CD14-positive monocyte (primary cell): ENCODE data around the gene FAIM2. TPM values are rescaled to one million over a fixed set of nuclear protein-coding genes. Genes with fewer than 3 reads are reported as not detected.

Experiments used
- DNase-seq, 3 donors: peaks; one replicate each; pipeline ENCODE4 v3.0.0-alpha.2; 2011 to 2022
- H2AFZ ChIP-seq: 2 replicates; pipeline ENCODE4 v1.6.0; 2012; ENCODE audit warnings: mild to moderate bottlenecking, low read depth, low read length, inconsistent platforms; ENCODE audit not compliant: insufficient read depth, poor library complexity, severe bottlenecking
- H3K27ac ChIP-seq, 2 donors: 1 replicate in 1 of 2; 2 replicates in 1 of 2; pipeline ENCODE4 v1.5.1; 2012 to 2013; ENCODE audit warnings: low read length in 2 of 2, control low read depth in 1 of 2, inconsistent platforms in 1 of 2, low read depth in 1 of 2, mild to moderate bottlenecking in 1 of 2
- H3K27me3 ChIP-seq, 2 donors: one replicate each; pipeline versions ENCODE4 v1.6.0 to v1.6.1; 2011 to 2013; ENCODE audit warnings: low read length in 2 of 2; ENCODE audit not compliant: control insufficient read depth in 2 of 2, insufficient read depth in 2 of 2
- H3K36me3 ChIP-seq, 2 donors: replicated peaks in 1 of 2; 1 replicate in 1 of 2; 2 replicates in 1 of 2; pipeline versions ENCODE4 v1.5.1 to v1.6.1; 2012 to 2013; ENCODE audit warnings: low read length in 2 of 2, control low read depth in 1 of 2, inconsistent platforms in 1 of 2, mild to moderate bottlenecking in 1 of 2; ENCODE audit not compliant: insufficient read depth in 2 of 2, control insufficient read depth in 1 of 2
- H3K4me1 ChIP-seq, 2 donors: 1 replicate in 1 of 2; 2 replicates in 1 of 2; pipeline versions ENCODE4 v1.5.1 to v1.6.1; 2012 to 2013; ENCODE audit warnings: low read length in 2 of 2, control low read depth in 1 of 2, inconsistent platforms in 1 of 2, mild to moderate bottlenecking in 1 of 2, moderate library complexity in 1 of 2; ENCODE audit not compliant: insufficient read depth in 2 of 2, control insufficient read depth in 1 of 2
- H3K4me2 ChIP-seq: replicated peaks from 2 replicates; pipeline ENCODE3; 2012; ENCODE audit warnings: low read length, moderate library complexity, mild to moderate bottlenecking; ENCODE audit not compliant: poor library complexity, severe bottlenecking; ENCODE audit errors: extremely low read depth
- H3K4me3 ChIP-seq, 3 experiments: fragments of 200-600 bp in 1 of 3; sonication (generic) in 1 of 3; replicated peaks in 1 of 3; 1 replicate in 2 of 3; 2 replicates in 1 of 3; pipeline ENCODE4 v1.5.1; 2011 to 2013; ENCODE audit warnings: low read length in 3 of 3, mild to moderate bottlenecking in 3 of 3, control low read depth in 2 of 3, low read depth in 2 of 3, inconsistent platforms in 1 of 3, moderate library complexity in 1 of 3
- H3K79me2 ChIP-seq: 2 replicates; pipeline ENCODE4 v1.6.0; 2012; ENCODE audit warnings: mild to moderate bottlenecking, control low read depth, inconsistent platforms, low read length, moderate library complexity; ENCODE audit not compliant: insufficient read depth
- H3K9ac ChIP-seq: 2 replicates; pipeline ENCODE4 v1.6.0; 2017; ENCODE audit warnings: low read length, mild to moderate bottlenecking; ENCODE audit not compliant: insufficient read depth, poor library complexity, severe bottlenecking
- H3K9me3 ChIP-seq, 2 donors: replicated peaks in 1 of 2; 1 replicate in 1 of 2; 2 replicates in 1 of 2; pipeline versions ENCODE4 v1.5.1 to v1.6.1; 2012 to 2013; ENCODE audit warnings: low read length in 2 of 2, control low read depth in 1 of 2; ENCODE audit not compliant: control insufficient read depth in 1 of 2, insufficient read depth in 1 of 2
- H4K20me1 ChIP-seq: 2 replicates; pipeline ENCODE4 v1.6.0; 2012; ENCODE audit warnings: mild to moderate bottlenecking, low read length, control low read depth, moderate library complexity; ENCODE audit not compliant: insufficient read depth
- H3K27ac Mint-ChIP-seq, 7 donors: one replicate each; pipeline ENCODE4 v1.8.0; 2020; ENCODE audit warnings: mild to moderate bottlenecking in 7 of 7, mixed read lengths in 7 of 7, moderate library complexity in 6 of 7, inconsistent platforms in 2 of 7
- H3K27me3 Mint-ChIP-seq, 3 donors: one replicate each; pipeline ENCODE4 v1.8.0; 2021 to 2022; ENCODE audit warnings: low read depth in 3 of 3, mild to moderate bottlenecking in 3 of 3, mixed read lengths in 3 of 3, moderate library complexity in 3 of 3, inconsistent platforms in 1 of 3
- H3K36me3 Mint-ChIP-seq, 2 donors: one replicate each; pipeline ENCODE4 v1.8.0; 2020; ENCODE audit warnings: mixed read lengths in 2 of 2, inconsistent platforms in 1 of 2, mild to moderate bottlenecking in 1 of 2
- H3K4me1 Mint-ChIP-seq: one replicate; pipeline ENCODE4 v1.8.0; 2020; ENCODE audit warnings: mild to moderate bottlenecking, mixed read lengths
- H3K4me3 Mint-ChIP-seq, 2 donors: one replicate each; pipeline ENCODE4 v1.8.0; 2020; ENCODE audit warnings: mild to moderate bottlenecking in 2 of 2, mixed read lengths in 2 of 2, moderate library complexity in 1 of 2
- H3K9me3 Mint-ChIP-seq, 7 donors: one replicate each; pipeline ENCODE4 v1.8.0; 2020 to 2022; ENCODE audit warnings: mixed read lengths in 7 of 7, mild to moderate bottlenecking in 6 of 7, moderate library complexity in 6 of 7, inconsistent platforms in 2 of 7
- WGBS: methylation state at CpG from one replicate; pipeline ENCODE4 v1.1.5; 2013; ENCODE audit warnings: missing lambda C conversion rate; ENCODE audit not compliant: insufficient coverage; 5-methylcytosine and 5-hydroxymethylcytosine counted together
- intact Hi-C, 2 donors: fragments of 100-400 bp; cut with micrococcal nuclease; formaldehyde crosslinking; loops; one replicate each; pipeline versions ENCODE4 v1.15.0 to v1.15.1; 2023
- polyA plus RNA-seq, 3 donors: library from polyadenylated mRNA; depleted of rRNA in 1 of 3; unstranded in 2 of 3; stranded (reverse) in 1 of 3; fragments of 300-500 nt in 2 of 3; fragments of >200 nt in 1 of 3; fragmentation: Illumina TruSeq in 2 of 3; gene quantifications; 1 replicate in 2 of 3; 2 replicates in 1 of 3; pipeline ENCODE4 v1.2.3, GENCODE V29; 2012 to 2021
- TF ChIP-seq, protein P1 (sequence below): fragments of 200-600 bp; IDR thresholded peaks from one replicate; pipeline ENCODE4 v1.8.0; 2022; ENCODE audit warnings: antibody characterized with exemption, mild to moderate bottlenecking

Gene FAIM2
- polyA plus RNA-seq, 3 donors, result not detected

DNA sequence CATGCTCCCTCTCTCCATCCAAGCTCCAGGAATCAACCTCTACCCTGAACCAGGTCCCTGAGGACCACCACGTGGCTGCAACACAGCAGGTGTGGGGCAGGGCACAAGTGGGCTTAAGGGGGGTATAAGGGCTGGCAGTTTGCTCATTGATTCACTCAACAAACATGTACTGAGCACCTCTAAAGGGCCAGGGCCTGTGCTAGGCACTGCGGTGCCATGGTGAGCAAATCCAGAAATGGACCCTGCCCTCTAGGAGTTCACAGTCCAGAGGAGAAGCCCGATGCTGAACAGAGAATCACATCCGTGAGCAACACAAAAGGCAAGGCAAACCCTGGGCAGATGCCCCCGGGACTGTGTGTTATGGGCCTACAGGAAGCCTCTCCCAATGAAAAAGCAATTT lies 40.3 kb upstream of the FAIM2 start:
- no peak overlapping the region for H3K27ac Mint-ChIP-seq
- Histone ChIP-seq H3K9me3 (no peaks in the 10 kb centered on the region), H3K4me3 (no peak overlapping the region), H2AFZ (peak overlapping the region; percentile 50), H3K27ac (no peak overlapping the region), H3K4me2 (no peak overlapping the region), H3K79me2 (no peaks in the 10 kb centered on the region), H3K9ac (no peak overlapping the region), H3K4me1 (peaks cover 21 to 25% of the 10 kb centered on the region in 2 donors), H4K20me1 (no peaks in the 10 kb centered on the region), H3K27me3 (peaks cover 0 to 39% of the 10 kb centered on the region in 2 donors), H3K36me3 (no peaks in the 10 kb centered on the region)
- 100% methylated on average over 3 of the region's 5 CpGs for WGBS
- H3K27me3 Mint-ChIP-seq, result peaks cover 37 to 61% (median 49%) of the 10 kb centered on the region in 3 donors
- DNase-seq, result no peak
- intact Hi-C loops, result no loop called here
- H3K4me3 Mint-ChIP-seq, result peak overlapping the region in 1 of 2 donors; percentile 57
- H3K36me3 Mint-ChIP-seq, result no peaks in the 10 kb centered on the region
- peaks cover 42% of the 10 kb centered on the region for H3K4me1 Mint-ChIP-seq
- peaks cover 0 to 2% (median 0%) of the 10 kb centered on the region in 7 donors for H3K9me3 Mint-ChIP-seq
- TF ChIP-seq, protein P1, sequence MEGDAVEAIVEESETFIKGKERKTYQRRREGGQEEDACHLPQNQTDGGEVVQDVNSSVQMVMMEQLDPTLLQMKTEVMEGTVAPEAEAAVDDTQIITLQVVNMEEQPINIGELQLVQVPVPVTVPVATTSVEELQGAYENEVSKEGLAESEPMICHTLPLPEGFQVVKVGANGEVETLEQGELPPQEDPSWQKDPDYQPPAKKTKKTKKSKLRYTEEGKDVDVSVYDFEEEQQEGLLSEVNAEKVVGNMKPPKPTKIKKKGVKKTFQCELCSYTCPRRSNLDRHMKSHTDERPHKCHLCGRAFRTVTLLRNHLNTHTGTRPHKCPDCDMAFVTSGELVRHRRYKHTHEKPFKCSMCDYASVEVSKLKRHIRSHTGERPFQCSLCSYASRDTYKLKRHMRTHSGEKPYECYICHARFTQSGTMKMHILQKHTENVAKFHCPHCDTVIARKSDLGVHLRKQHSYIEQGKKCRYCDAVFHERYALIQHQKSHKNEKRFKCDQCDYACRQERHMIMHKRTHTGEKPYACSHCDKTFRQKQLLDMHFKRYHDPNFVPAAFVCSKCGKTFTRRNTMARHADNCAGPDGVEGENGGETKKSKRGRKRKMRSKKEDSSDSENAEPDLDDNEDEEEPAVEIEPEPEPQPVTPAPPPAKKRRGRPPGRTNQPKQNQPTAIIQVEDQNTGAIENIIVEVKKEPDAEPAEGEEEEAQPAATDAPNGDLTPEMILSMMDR, result no peak

DNA sequence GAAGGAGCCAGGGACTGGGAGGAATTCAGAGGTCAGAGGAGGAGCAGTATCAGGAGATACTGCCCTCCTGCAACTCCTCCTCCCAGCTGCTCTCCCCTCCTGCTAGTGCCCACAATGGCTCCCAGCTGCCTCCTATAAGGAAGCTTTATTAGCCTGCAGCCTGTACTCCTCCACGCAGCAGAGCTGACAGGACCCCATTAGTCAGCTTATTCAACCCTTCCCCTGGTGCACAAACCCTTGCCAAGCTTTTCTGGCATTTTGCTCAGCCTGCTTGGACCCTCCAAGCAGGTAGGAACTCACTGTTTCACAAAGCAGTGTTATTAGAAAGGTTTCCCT lies 39.9 kb upstream of the FAIM2 start:
- H3K4me3 ChIP-seq, result no peak overlapping the region
- no peaks in the 10 kb centered on the region for H3K36me3 ChIP-seq
- H3K9me3 Mint-ChIP-seq, result peaks cover 0 to 2% (median 0%) of the 10 kb centered on the region in 7 donors
- H3K9me3 ChIP-seq, result no peaks in the 10 kb centered on the region
- intact Hi-C loops, result no loop called here
- H3K79me2 ChIP-seq, result no peaks in the 10 kb centered on the region
- peaks cover 37 to 61% (median 47%) of the 10 kb centered on the region in 3 donors for H3K27me3 Mint-ChIP-seq
- peaks cover 16 to 21% of the 10 kb centered on the region in 2 donors for H3K4me1 ChIP-seq
- H3K27me3 ChIP-seq, result peaks cover 0 to 39% of the 10 kb centered on the region in 2 donors
- H3K36me3 Mint-ChIP-seq, result no peaks in the 10 kb centered on the region
- H4K20me1 ChIP-seq, result no peaks in the 10 kb centered on the region
- peak overlapping the region in 1 of 2 donors; percentile 57 for H3K4me3 Mint-ChIP-seq
- no peak overlapping the region for H3K27ac Mint-ChIP-seq
- H3K4me2 ChIP-seq, result no peak overlapping the region
- TF ChIP-seq, protein P1, result no peak
- no peak overlapping the region for H3K9ac ChIP-seq
- H3K27ac ChIP-seq, result no peak overlapping the region
- 80% methylated on average over 1 of the region's 1 CpG for WGBS
- no peak overlapping the region for H2AFZ ChIP-seq
- no peak for DNase-seq
- peaks cover 38% of the 10 kb centered on the region for H3K4me1 Mint-ChIP-seq
